Esophagus muscularis mucosa (tissue), 3 donors: ENCODE results near the gene SARS2.

Experiments used
- POLR2A ChIP-seq: fragments of 450-650 bp; IDR thresholded peaks from one replicate; pipeline ENCODE4 v1.6.1; 2017; ENCODE audit warnings: antibody characterized with exemption, moderate library complexity, mild to moderate bottlenecking, low read depth
- POLR2AphosphoS5 ChIP-seq, 2 donors: sonication (generic); formaldehyde crosslinking; IDR thresholded peaks; one replicate each; pipeline ENCODE4 v1.6.1; 2017; ENCODE audit warnings: antibody characterized with exemption in 2 of 2
- TF ChIP-seq, protein P1 (sequence below), 3 experiments: fragments of 200-600 bp in 2 of 3; fragments of 450-650 bp in 1 of 3; sonication (generic) in 2 of 3; IDR thresholded peaks; one replicate each; pipeline ENCODE4 v1.5.1; 2017 to 2019; ENCODE audit warnings: antibody characterized with exemption in 3 of 3, mild to moderate bottlenecking in 2 of 3, moderate library complexity in 1 of 3

DNA sequence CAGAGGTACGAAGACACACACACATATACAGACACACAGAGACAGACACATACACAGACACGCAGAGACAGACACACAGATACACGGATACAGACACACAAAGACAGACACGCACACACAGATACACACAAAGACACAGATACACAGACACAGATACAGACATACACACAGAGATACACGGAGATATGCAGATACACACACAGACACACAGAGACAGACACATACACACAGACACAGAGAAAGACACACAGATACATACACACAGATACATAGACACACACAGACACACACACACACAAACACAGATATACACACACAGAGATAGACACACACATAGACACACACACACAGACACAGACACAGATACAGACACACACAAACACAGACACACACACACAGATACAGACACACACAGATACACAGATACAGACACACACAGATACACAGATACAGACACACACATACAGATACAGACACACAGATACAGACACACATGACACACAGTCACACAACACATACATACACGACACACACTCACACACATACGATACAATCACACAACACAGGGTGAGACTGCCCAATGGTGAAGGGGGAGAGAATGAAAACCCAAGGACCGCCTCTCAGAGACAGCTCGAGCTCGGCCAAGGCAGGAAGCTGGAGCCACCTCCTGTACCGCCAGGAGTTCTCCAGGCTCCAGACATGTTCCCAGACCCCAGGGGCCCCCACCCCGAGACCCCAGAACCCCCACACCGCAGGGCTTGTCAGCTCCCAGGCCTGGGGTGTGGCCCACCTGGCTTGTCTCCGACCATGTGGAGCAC is 9.8 kb downstream of the SARS2 start:
- TF ChIP-seq POLR2A: no peak
- no peak for TF ChIP-seq POLR2AphosphoS5 (IDR thresholded peaks at IDR 0.05)
- TF ChIP-seq, protein P1, sequence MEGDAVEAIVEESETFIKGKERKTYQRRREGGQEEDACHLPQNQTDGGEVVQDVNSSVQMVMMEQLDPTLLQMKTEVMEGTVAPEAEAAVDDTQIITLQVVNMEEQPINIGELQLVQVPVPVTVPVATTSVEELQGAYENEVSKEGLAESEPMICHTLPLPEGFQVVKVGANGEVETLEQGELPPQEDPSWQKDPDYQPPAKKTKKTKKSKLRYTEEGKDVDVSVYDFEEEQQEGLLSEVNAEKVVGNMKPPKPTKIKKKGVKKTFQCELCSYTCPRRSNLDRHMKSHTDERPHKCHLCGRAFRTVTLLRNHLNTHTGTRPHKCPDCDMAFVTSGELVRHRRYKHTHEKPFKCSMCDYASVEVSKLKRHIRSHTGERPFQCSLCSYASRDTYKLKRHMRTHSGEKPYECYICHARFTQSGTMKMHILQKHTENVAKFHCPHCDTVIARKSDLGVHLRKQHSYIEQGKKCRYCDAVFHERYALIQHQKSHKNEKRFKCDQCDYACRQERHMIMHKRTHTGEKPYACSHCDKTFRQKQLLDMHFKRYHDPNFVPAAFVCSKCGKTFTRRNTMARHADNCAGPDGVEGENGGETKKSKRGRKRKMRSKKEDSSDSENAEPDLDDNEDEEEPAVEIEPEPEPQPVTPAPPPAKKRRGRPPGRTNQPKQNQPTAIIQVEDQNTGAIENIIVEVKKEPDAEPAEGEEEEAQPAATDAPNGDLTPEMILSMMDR (IDR thresholded peaks at IDR 0.05): no peak
